ENCODE measurements around the gene TEC.
A peak's percentile ranks its signal among the peaks of the same experiment; 100 is the strongest.

Gene TEC

GRCh38 chr4:48269861-48270522, 354 bp upstream of the TEC start:
- DNase-seq (ENCODE audit: low read depth), result peak; percentile 37

GRCh38 chr4:48267574-48267973, 2.1 kb downstream of the TEC start:
- DNase-seq (ENCODE audit: low read depth), result no peak

- no peak for DNase-seq (ENCODE audit: low read depth)
Observed at GRCh38 chr4:48266781-48267180, 2.9 kb downstream of the TEC start.

- peak; percentile 31 for DNase-seq (ENCODE audit: low read depth)
Observed at GRCh38 chr4:48262926-48263325, 6.7 kb downstream of the TEC start.

- DNase-seq (ENCODE audit: low read depth), result no peak
Observed at GRCh38 chr4:48262484-48262883, 7.2 kb downstream of the TEC start.

- peak; percentile 7 for DNase-seq (ENCODE audit: low read depth)
Observed at GRCh38 chr4:48261281-48261680, 8.4 kb downstream of the TEC start.

GRCh38 chr4:48259748-48260147, 9.9 kb downstream of the TEC start:
- no peak for DNase-seq (ENCODE audit: low read depth)

GRCh38 chr4:48258845-48259397, 10.7 kb downstream of the TEC start:
- DNase-seq (ENCODE audit: low read depth), result no peak

- no peak for DNase-seq (ENCODE audit: low read depth)
Observed at GRCh38 chr4:48255959-48256342, 13.7 kb downstream of the TEC start.

- no peak for DNase-seq (ENCODE audit: low read depth)
Observed at GRCh38 chr4:48255072-48255958, 14.3 kb downstream of the TEC start.

- peak; percentile 14 for DNase-seq (ENCODE audit: low read depth)
Observed at GRCh38 chr4:48254381-48255071, 15.1 kb downstream of the TEC start.

- DNase-seq (ENCODE audit: low read depth), result no peak
Observed at GRCh38 chr4:48252313-48252712, 17.3 kb downstream of the TEC start.

GRCh38 chr4:48250980-48251379, 18.7 kb downstream of the TEC start:
- no peak for DNase-seq (ENCODE audit: low read depth)

- no peak for DNase-seq (ENCODE audit: low read depth)
Observed at GRCh38 chr4:48250343-48250742, 19.3 kb downstream of the TEC start.

GRCh38 chr4:48249378-48249777, 20.3 kb downstream of the TEC start:
- no peak for DNase-seq (ENCODE audit: low read depth)

GRCh38 chr4:48248559-48248953, 21.1 kb downstream of the TEC start:
- no peak for DNase-seq (ENCODE audit: low read depth)

- no peak for DNase-seq (ENCODE audit: low read depth)
Observed at GRCh38 chr4:48247878-48248558, 21.6 kb downstream of the TEC start.

- peak; percentile 17 for DNase-seq (ENCODE audit: low read depth)
Observed at GRCh38 chr4:48247142-48247877, 22.3 kb downstream of the TEC start.

- no peak for DNase-seq (ENCODE audit: low read depth)
Observed at GRCh38 chr4:48244665-48245064, 25.0 kb downstream of the TEC start.

GRCh38 chr4:48243887-48244286, 25.8 kb downstream of the TEC start:
- peak; percentile 9 for DNase-seq (ENCODE audit: low read depth)

- no peak for DNase-seq (ENCODE audit: low read depth)
Observed at GRCh38 chr4:48243429-48243828, 26.2 kb downstream of the TEC start.
